DND-41 (cell line): ENCODE data around the gene SNX1.

Experiments
- CTCF ChIP-seq: IDR thresholded peaks from 2 replicates; pipeline ENCODE4 v1.5.1; 2012; ENCODE audit warnings: borderline replicate concordance, low read length, moderate library complexity, mild to moderate bottlenecking; ENCODE audit not compliant: poor library complexity, severe bottlenecking; ENCODE audit errors: extremely low read depth
- EZH2 ChIP-seq: IDR thresholded peaks from 3 replicates; pipeline ENCODE4 v1.6.1; 2012; ENCODE audit warnings: borderline replicate concordance, low read depth, mild to moderate bottlenecking, moderate library complexity, low read length, inconsistent platforms; ENCODE audit not compliant: severe bottlenecking

- no peak for TF ChIP-seq CTCF
- TF ChIP-seq EZH2 = no peak
Measured at GRCh38 chr15:64133623-64134344, 38.0 kb downstream of the SNX1 start.
